Mucosa of stomach (tissue), 1 donor: Measurements from ENCODE around the gene RBBP8.

Source experiments
- H3K27me3 ChIP-seq: one replicate; pipeline ENCODE4 v1.7.0; 2013; ENCODE audit warnings: mild to moderate bottlenecking, low read length; ENCODE audit not compliant: control insufficient read depth, insufficient read depth
- H3K36me3 ChIP-seq: one replicate; pipeline ENCODE4 v1.7.0; 2013; ENCODE audit warnings: low read length; ENCODE audit not compliant: control insufficient read depth, insufficient read depth
- H3K4me1 ChIP-seq: one replicate; pipeline ENCODE4 v1.7.0; 2013; ENCODE audit warnings: mild to moderate bottlenecking, low read length; ENCODE audit not compliant: control insufficient read depth, insufficient read depth
- H3K4me3 ChIP-seq: one replicate; pipeline ENCODE4 v1.7.0; 2013; ENCODE audit warnings: low read length
- H3K9ac ChIP-seq: one replicate; pipeline ENCODE4 v1.7.0; 2013; ENCODE audit warnings: mild to moderate bottlenecking, low read length, moderate library complexity
- H3K9me3 ChIP-seq: one replicate; pipeline ENCODE4 v1.7.0; 2013; ENCODE audit warnings: mild to moderate bottlenecking, low read length, moderate library complexity; ENCODE audit not compliant: control insufficient read depth
- donor health status: Pancreatic carcinoma.

Gene RBBP8

DNA sequence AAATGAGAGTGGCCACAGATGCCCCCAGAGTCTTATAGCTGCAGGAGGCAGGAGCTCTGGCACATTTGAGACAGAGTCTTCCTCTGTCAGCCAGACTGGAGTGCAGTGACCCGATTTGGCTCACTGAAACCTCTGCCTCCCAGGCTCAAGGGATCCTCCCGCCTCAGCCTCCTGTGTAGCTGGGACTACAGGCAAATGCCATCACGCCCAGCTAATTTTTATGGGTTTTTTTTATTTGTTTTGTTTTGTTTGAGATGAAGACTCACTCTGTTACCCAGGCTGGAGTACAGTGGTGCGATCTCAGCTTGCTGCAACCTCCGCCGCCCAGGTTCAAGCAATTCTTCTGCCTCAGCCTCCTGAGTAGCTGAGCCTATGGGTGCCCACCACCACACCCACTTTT is 121.4 kb downstream of the RBBP8 start:
- Histone ChIP-seq H3K4me3 (no peak overlapping the region), H3K9ac (no peak overlapping the region), H3K9me3 (no peaks in the 10 kb centered on the region), H3K27me3 (no peaks in the 10 kb centered on the region), H3K4me1 (peaks cover 11% of the 10 kb centered on the region), H3K36me3 (no peaks in the 10 kb centered on the region)

DNA sequence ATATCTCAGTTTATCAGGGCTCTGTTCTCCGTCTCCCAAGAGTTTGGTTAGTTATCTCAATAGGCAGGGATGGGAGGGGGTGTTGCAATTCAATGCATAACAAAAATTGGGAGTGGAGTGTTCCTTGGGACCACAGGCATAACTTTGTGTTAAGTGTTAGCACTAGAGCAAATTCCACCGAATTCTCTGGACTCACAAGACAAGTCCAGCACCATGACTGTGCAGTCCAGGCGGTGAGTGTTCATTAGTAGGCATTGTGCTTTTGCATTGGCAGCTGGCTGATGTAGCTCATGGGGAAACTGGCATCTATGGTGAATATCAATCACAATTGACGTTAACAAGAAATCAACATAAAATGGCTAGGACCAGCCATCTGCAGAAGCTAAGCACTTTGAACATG is 123.2 kb downstream of the RBBP8 start:
- Histone ChIP-seq H3K4me3 (no peak overlapping the region), H3K9me3 (no peaks in the 10 kb centered on the region), H3K27me3 (no peaks in the 10 kb centered on the region), H3K36me3 (no peaks in the 10 kb centered on the region), H3K4me1 (peaks cover 11% of the 10 kb centered on the region), H3K9ac (no peak overlapping the region)

DNA sequence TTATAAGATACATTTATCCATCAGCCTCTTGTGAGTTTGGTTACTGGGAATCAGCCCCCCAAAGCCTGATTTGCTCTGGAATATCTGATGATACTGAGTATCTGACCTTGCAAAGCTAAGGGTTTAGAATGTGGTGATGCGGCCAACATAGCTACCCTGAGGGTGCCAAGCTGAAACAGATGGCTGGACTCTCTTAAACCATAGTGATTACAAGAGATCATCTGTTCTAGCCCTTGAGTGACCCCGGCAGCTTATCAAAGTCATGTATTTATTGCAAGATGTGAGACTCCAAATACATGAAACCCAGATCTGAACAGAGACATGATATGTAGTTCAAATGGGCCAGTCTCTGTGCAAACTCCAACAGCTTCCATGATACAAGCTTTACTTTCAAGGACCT is 124.0 kb downstream of the RBBP8 start:
- H3K36me3 ChIP-seq, result no peaks in the 10 kb centered on the region
- H3K9me3 ChIP-seq, result no peaks in the 10 kb centered on the region
- no peak overlapping the region for H3K4me3 ChIP-seq
- peaks cover 11% of the 10 kb centered on the region for H3K4me1 ChIP-seq
- no peak overlapping the region for H3K9ac ChIP-seq
- H3K27me3 ChIP-seq, result no peaks in the 10 kb centered on the region

DNA sequence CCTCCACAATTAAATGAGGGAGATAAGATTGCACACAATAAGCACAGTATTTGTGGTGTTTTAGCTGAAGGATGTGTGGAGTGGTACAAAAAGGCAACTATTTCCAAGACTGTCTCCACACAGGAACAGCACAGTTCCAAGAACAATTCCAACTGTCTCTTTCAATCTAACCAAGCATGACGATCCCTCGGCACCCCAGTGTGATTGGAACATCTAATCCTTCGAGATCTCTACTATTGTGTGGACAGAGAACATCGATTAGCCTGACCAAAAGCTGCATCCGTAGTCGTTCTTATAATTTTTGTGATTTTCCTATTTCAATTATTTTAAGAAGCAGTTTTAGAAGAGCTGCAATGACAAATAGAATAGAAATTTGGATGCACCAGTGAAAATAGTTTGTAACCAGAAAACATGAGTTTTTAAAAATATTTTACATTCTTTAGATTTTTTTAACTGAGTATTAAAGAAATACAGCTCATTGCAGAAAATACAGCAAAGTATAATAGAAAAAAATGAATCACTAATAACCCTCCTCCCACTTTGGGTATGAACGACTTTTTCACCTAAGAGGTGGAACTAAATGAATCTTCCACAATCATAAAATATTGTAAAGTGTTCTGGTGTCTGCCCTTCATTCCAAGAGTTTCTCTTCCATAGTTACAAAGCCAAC is 125.8 kb downstream of the RBBP8 start:
- Histone ChIP-seq H3K4me1 (peaks cover 7% of the 10 kb centered on the region), H3K9me3 (no peaks in the 10 kb centered on the region), H3K4me3 (no peak overlapping the region), H3K36me3 (no peaks in the 10 kb centered on the region), H3K27me3 (no peaks in the 10 kb centered on the region), H3K9ac (no peak overlapping the region)

DNA sequence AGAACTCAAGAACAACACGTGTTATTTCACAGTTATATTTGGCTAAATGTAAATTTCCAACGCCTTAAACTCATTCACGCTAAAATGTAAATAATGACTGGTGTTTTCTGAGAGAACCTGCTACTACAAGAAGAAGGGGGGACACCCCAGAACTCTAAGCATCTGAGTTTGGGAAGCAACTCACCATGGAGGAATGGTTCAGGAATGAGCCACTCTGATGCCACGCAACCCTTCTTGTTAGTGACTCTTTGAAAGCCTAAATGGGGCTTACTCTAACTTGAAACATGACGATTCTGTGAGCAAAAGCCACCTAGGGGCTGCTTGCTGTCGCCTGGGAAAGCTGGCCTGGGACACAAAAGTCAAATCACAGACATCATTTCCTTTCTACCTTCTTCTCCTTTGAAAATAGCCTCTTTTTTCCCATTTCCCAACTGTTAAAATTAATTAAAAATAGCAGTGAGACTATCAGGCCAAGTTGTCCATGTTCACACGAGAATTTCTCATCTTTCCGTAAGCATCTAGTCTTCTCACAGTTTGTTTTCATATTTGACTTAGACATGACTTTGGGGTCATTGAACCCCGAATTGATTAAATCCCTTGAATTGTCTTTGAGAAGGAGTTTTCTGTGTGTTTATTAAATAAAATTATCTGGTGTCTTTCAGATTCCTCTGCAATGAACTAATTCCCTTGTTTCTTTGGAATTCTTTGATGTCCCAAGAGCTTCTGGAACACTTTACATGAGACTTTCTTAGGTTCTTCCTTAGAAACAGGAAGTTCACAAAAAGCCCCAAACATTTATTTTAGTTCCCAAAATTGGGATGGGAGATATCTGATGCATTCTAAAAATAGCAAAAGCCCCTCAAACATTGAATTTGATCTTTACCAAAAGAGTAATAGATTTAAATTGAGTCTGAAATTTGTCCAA is 126.7 kb downstream of the RBBP8 start:
- Histone ChIP-seq H3K4me1 (no peaks in the 10 kb centered on the region), H3K27me3 (no peaks in the 10 kb centered on the region), H3K9me3 (no peaks in the 10 kb centered on the region), H3K9ac (no peak overlapping the region), H3K4me3 (no peak overlapping the region), H3K36me3 (no peaks in the 10 kb centered on the region)

DNA sequence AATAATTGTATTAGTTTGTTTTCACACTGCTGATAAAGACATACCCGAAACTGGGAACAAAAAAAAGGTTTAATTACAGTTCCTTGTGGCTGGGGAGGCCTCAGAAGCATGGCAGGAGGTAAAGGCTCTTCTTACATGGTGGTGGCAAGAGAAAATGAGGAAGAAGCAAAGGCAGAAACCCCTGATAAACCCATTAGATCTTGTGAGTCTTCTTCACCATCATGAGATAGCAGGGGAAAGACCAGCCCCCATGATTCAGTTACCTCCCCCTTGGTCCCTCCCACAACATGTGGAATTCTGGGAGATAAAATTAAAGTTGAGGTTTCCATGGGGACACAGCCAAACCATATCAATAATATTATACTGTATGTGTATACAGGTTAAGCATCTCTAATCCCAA is 128.9 kb downstream of the RBBP8 start:
- H3K9me3 ChIP-seq, result no peaks in the 10 kb centered on the region
- peaks cover 12% of the 10 kb centered on the region for H3K4me1 ChIP-seq
- H3K4me3 ChIP-seq, result no peak overlapping the region
- no peaks in the 10 kb centered on the region for H3K36me3 ChIP-seq
- H3K27me3 ChIP-seq, result no peaks in the 10 kb centered on the region
- no peak overlapping the region for H3K9ac ChIP-seq

DNA sequence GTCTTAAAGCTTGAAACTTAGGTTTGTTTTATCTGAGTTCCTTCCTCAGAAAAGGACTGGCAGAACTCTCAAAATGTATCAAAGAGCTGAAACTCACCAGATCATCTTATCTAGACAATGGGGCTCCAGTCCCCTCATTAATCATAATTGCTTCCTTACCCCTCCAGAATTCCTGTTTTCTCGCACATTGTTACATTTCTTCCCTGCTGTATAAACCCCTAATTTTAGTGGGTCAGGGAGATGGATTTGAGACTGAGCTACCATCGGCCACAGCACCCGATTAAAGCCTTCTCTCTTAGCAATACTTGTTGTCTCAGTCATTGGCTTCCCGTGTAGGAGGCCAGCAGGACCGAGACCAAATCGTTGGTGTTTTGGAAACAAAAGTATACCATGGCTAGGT is 130.4 kb downstream of the RBBP8 start:
- H3K36me3 ChIP-seq, result no peaks in the 10 kb centered on the region
- no peak overlapping the region for H3K9ac ChIP-seq
- no peak overlapping the region for H3K4me3 ChIP-seq
- peaks cover 22% of the 10 kb centered on the region for H3K4me1 ChIP-seq
- no peaks in the 10 kb centered on the region for H3K9me3 ChIP-seq
- no peaks in the 10 kb centered on the region for H3K27me3 ChIP-seq

DNA sequence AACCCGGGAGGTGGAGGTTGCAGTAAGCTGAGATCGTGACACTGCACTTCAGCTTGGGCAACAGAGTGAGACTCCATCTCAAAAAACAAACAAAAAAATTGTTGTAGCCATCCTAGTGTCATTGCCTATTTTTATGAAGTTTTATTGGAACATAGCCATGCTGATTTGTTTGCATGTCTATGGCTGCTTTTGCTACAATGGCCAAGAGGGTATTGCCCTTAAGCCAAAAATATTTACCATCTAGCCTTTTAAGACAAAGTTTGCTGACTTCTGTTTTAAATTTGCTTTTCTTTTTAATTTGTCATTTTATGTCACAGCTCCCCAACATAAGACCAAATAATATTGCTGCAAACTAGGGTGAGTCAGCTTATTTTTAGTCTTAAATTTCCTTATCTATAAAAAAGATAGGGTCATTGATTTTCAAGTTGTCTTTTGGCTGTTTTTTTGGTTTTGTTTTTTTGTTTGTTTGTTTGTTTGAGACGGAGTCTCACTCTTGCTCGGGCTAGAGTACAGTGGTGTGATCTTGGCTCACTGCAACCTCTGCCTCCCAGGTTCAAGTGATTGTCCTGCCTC is 132.2 kb downstream of the RBBP8 start:
- H3K27me3 ChIP-seq, result no peaks in the 10 kb centered on the region
- H3K9me3 ChIP-seq, result no peaks in the 10 kb centered on the region
- H3K4me3 ChIP-seq, result no peak overlapping the region
- H3K4me1 ChIP-seq, result peaks cover 39% of the 10 kb centered on the region
- no peaks in the 10 kb centered on the region for H3K36me3 ChIP-seq
- H3K9ac ChIP-seq, result no peak overlapping the region

DNA sequence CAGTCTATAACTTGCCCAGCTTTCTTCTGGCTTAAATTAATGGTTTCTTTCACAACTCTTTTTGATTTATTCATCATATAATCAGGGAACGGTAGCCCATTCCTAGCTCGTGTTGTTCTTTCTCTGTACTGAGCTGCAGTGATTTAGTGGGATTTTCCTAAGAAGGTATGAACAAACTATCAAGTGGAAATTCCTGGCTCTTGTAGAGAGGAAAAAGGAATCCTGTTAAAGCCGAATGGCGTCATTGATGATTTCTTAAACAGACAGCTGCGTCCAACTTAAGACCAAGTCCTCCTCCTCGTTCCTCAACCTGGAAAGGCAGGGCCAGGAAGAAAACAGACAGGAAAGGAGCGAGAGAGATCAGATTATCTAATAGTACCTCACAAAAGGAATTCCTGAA is 132.9 kb downstream of the RBBP8 start:
- no peaks in the 10 kb centered on the region for H3K36me3 ChIP-seq

DNA sequence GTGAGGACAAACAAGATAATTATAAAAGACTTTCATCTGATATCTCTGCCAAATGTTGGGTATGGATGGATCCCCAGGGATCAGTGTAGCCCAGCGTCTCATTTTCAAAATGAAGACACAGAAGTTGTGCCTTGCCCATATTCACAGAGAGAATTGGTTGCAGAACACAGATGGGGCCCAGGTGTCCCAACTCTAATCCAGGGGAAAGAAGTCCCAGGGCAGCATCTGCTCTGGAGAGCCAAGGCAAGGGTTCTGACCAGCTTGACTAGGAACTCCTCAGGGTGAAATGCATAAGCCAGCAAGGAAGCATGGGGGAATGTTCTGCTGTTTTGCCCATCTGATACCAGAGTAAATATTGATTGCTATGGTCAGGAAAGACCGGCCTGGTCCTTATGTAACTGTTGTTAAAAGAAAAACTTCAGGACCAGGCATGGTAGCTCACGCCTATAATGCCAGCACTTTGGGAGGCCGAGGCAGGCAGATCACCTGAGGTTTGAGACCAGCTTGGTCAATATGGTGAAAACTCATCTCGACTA is 133.4 kb downstream of the RBBP8 start:
- Histone ChIP-seq H3K4me1 (peaks cover 40% of the 10 kb centered on the region), H3K36me3 (no peaks in the 10 kb centered on the region), H3K9ac (no peak overlapping the region), H3K9me3 (no peaks in the 10 kb centered on the region), H3K27me3 (no peaks in the 10 kb centered on the region), H3K4me3 (no peak overlapping the region)

More for the DNA sequence above, 132.9 kb downstream of the RBBP8 start:
- Histone ChIP-seq H3K4me3 (no peak overlapping the region), H3K4me1 (peaks cover 40% of the 10 kb centered on the region), H3K27me3 (no peaks in the 10 kb centered on the region), H3K9ac (no peak overlapping the region), H3K9me3 (no peaks in the 10 kb centered on the region)

DNA sequence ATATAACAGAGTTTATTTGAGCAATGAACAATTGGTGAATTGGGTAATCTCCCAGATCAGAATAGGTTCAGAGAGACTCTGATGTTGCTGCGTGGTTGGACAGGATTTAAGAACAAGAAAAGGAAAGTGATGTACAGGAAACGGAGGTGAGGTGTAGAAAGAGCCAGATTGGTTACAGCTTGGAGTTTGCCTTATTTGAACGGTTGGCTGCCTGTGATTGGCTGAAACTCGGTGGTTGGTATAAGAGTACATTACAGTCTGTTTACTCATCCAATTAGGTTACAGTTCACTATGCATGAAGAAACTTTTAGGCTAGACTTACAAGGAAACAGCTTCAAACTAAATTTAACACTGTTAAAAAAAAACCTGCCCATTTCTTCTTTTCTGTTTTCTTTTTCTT is 134.1 kb downstream of the RBBP8 start:
- H3K4me1 ChIP-seq, result peaks cover 40% of the 10 kb centered on the region
- H3K36me3 ChIP-seq, result no peaks in the 10 kb centered on the region
- no peak overlapping the region for H3K9ac ChIP-seq
- no peaks in the 10 kb centered on the region for H3K9me3 ChIP-seq
- H3K4me3 ChIP-seq, result no peak overlapping the region
- no peaks in the 10 kb centered on the region for H3K27me3 ChIP-seq

DNA sequence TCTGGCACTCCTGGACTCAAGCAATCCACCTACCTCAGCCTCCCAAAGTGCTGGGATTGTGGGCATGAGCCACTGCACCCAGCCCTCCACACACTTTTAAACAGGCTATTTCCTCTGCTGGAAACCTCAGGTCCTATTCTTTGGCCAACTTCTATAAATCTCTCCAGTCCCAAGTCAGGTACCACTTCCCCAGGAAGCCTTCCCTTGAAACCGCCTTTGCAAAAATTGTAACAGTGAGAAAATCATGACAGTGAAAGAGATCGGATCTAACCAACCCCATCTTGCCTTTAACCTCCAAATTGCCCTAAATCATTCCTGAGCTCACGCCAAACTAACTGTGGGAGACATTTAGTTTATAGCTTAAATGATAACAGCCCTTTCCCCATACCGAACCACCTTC is 134.9 kb downstream of the RBBP8 start:
- H3K27me3 ChIP-seq, result no peaks in the 10 kb centered on the region

More for the DNA sequence above, 134.9 kb downstream of the RBBP8 start:
- H3K4me3 ChIP-seq, result no peak overlapping the region
- H3K9ac ChIP-seq, result peak overlapping the region; percentile 4
- H3K36me3 ChIP-seq, result no peaks in the 10 kb centered on the region
- H3K4me1 ChIP-seq, result peaks cover 40% of the 10 kb centered on the region
- H3K9me3 ChIP-seq, result no peaks in the 10 kb centered on the region
